ENCODE results near the gene FKTN.
A peak's percentile ranks its signal among the peaks of the same experiment; 100 is the strongest.

Gene FKTN

DNA sequence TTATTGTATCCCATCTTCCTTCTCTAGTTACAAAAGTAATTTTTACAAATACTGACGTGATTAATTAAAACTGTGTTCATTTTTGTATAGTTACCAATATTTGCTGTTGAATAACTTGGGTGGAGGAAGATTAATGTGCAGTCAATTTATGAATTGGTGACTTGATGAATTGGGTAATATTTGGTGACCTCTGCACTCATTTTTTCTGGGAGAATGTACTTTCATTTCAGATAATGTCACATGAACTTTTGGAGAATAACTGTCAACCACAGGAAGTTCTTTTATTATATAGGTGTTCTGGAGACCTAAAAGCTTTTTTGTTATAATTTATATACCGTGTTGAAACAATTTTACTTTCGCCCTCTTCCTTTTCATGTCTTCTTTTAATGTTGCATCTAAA is 26.4 kb upstream of the FKTN start:
- no peaks in the 10 kb centered on the region for H3K36me3 ChIP-seq (ENCODE audit: control insufficient read depth, insufficient read depth, low read length)
- no peaks in the 10 kb centered on the region for H3K27me3 ChIP-seq (replicated peaks; ENCODE audit: control insufficient read depth, insufficient read depth, low read length)
- TF ChIP-seq, protein P1, sequence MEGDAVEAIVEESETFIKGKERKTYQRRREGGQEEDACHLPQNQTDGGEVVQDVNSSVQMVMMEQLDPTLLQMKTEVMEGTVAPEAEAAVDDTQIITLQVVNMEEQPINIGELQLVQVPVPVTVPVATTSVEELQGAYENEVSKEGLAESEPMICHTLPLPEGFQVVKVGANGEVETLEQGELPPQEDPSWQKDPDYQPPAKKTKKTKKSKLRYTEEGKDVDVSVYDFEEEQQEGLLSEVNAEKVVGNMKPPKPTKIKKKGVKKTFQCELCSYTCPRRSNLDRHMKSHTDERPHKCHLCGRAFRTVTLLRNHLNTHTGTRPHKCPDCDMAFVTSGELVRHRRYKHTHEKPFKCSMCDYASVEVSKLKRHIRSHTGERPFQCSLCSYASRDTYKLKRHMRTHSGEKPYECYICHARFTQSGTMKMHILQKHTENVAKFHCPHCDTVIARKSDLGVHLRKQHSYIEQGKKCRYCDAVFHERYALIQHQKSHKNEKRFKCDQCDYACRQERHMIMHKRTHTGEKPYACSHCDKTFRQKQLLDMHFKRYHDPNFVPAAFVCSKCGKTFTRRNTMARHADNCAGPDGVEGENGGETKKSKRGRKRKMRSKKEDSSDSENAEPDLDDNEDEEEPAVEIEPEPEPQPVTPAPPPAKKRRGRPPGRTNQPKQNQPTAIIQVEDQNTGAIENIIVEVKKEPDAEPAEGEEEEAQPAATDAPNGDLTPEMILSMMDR (IDR thresholded peaks at IDR 0.05; ENCODE audit: insufficient read depth, low read length, poor library complexity, severe bottlenecking), result no peak
- no peak overlapping the region for H3K4me3 ChIP-seq (replicated peaks; ENCODE audit: low read depth, low read length)
- DNase-seq (ENCODE audit: extremely low read depth, insufficient read length), result no peak

DNA sequence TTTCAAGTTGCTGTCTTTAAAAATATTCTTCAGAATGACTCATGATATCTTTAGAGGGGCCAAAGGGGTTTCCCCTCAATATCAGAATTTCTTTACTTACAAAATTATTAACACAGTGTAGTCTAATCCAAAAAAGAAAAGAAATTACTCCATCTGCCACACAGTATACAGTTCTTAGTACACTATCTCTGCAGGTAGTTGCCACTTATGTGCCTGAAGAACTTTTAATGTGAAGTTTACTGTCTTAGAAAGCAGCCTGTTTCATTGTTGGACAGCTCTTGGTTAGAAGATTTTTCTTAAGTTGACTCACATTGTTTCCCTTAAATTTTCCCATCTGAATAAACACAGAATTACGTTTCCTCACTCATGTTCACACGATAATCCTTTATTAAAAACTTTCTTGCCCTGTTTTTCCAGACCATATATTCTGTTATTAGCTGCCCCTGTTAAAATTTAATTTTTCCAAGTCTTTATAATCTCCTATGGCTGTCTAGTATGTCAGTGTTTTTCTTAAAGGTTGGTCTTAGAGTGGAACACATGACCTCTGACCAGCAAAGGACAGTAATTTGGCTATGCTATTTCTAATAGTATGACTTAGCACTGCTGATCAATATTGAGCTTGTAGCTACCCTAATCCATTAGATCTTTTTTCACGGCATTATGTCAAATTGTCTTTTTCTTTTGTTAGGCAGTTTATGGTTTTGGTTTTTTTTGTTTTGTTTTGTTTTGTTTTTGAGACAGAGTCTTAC is 21.8 kb upstream of the FKTN start:
- Histone ChIP-seq H3K27me3 (replicated peaks; ENCODE audit: control insufficient read depth, insufficient read depth, low read length) (no peaks in the 10 kb centered on the region), H3K36me3 (ENCODE audit: control insufficient read depth, insufficient read depth, low read length) (no peaks in the 10 kb centered on the region), H3K4me3 (replicated peaks; ENCODE audit: low read depth, low read length) (no peak overlapping the region)
- TF ChIP-seq, protein P1 (IDR thresholded peaks at IDR 0.05; ENCODE audit: insufficient read depth, low read length, poor library complexity, severe bottlenecking), result no peak
- peak; percentile 42 for DNase-seq (ENCODE audit: extremely low read depth, insufficient read length)

DNA sequence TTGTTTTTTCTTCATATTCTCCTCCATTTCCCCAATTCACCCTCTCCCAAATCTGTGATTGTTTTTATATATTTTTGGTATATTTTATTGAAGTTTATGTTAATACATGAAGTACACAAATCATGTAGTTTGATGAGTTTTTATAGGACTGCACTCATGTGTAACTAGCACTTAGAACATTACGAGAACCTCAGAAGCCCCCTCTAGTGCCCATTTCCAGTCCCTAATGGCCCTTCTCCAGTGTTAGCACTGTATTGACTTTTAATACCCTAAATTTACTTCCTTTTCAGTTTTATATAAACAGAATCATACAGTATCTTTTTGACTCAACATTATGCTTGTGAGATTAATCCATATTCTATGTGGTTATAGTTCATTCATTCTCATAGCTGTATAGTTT is 18.5 kb upstream of the FKTN start:
- TF ChIP-seq, protein P1 (IDR thresholded peaks at IDR 0.05; ENCODE audit: insufficient read depth, low read length, poor library complexity, severe bottlenecking), result no peak
- no peak for DNase-seq (ENCODE audit: extremely low read depth, insufficient read length)
- Histone ChIP-seq H3K36me3 (ENCODE audit: control insufficient read depth, insufficient read depth, low read length) (no peaks in the 10 kb centered on the region), H3K27me3 (replicated peaks; ENCODE audit: control insufficient read depth, insufficient read depth, low read length) (no peaks in the 10 kb centered on the region), H3K4me3 (replicated peaks; ENCODE audit: low read depth, low read length) (no peak overlapping the region)

DNA sequence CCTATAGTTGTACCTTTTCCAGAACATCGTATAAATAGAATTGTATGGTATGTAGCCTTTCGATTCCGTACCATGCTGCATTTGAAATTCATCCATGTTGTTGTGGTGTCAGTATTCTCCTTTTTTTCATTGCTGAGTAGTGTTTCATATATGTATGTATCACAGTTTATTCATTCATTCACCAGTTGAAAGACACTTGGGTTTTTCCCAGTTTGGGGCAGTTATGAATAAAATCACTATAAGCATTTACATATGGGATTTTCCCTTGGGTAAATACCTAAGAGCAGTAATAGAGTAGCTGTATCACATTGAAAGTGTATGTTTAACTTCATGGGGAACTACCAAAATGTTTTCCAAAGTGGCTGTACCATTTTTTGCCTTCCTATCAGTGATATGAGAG is 16.1 kb upstream of the FKTN start:
- TF ChIP-seq, protein P1 (IDR thresholded peaks at IDR 0.05; ENCODE audit: insufficient read depth, low read length, poor library complexity, severe bottlenecking), result no peak
- H3K36me3 ChIP-seq (ENCODE audit: control insufficient read depth, insufficient read depth, low read length), result no peaks in the 10 kb centered on the region
- H3K4me3 ChIP-seq (replicated peaks; ENCODE audit: low read depth, low read length), result no peak overlapping the region
- no peaks in the 10 kb centered on the region for H3K27me3 ChIP-seq (replicated peaks; ENCODE audit: control insufficient read depth, insufficient read depth, low read length)
- DNase-seq (ENCODE audit: extremely low read depth, insufficient read length), result peak; percentile 58

DNA sequence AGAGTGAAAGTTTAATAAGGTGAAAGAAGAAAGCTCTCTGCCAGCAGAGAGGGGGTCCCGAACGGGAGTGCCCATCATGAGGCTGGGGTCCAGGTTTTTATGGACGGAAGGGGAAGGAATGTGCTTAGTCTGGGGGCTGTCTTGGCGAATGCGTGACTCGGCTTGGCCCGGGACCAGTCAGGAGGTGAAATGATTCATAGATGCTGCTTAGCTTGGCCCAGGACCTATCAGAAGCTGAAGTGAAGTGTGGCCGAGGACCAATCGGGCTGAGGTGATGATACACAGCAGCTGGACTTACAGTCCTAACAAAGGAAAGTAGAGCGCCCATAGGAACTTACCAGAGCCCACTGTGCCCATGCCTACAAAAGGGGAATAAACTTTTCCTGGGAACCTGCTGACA is 3.9 kb upstream of the FKTN start:
- no peak for DNase-seq (ENCODE audit: extremely low read depth, insufficient read length)
- Histone ChIP-seq H3K27me3 (replicated peaks; ENCODE audit: control insufficient read depth, insufficient read depth, low read length) (no peaks in the 10 kb centered on the region; the same call in 1 of the 2 replicates), H3K4me3 (replicated peaks; ENCODE audit: low read depth, low read length) (no peak overlapping the region), H3K36me3 (ENCODE audit: control insufficient read depth, insufficient read depth, low read length) (no peaks in the 10 kb centered on the region)
- TF ChIP-seq, protein P1 (IDR thresholded peaks at IDR 0.05; ENCODE audit: insufficient read depth, low read length, poor library complexity, severe bottlenecking), result no peak

Data from GM06990 (cell line).